ENCODE measurements around the gene ZNF334.
A peak's percentile ranks its signal among the peaks of the same experiment; 100 is the strongest.

ZNF334 gene

GRCh38 chr20:46512943-46513844, at the start of gene ZNF334:
ZNF334 (minus strand) TSS chr20:46513559; CDS start chr20:46512102, 1,457 bp downstream.
- no peak for DNase-seq (ENCODE audit: low read depth in 2 of 2)

GRCh38 chr20:46562373-46563169, 49.2 kb upstream of the ZNF334 start:
- DNase-seq (ENCODE audit: low read depth in 2 of 2), result peak; percentile 30 to 39

DNA sequence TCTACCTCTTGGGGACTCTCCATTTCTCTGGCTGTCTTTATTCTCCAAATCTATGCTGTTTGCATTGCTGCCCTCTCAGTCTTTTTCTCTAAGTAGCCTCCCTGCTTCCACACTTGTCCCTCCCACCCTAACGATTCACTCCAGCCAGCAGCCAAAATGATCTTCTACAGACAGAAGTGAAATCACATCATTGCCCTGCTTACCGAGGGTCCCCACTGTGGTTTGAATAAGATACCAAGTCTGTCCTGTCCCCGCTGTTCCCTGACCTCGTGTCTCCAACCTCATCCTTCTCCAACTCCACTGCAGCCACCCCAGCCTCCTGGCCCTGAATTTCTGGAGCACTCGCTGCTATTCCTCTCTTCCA, 48.6 kb upstream of the ZNF334 start:
- DNase-seq (ENCODE audit: low read depth in 2 of 2), result no peak

DNA sequence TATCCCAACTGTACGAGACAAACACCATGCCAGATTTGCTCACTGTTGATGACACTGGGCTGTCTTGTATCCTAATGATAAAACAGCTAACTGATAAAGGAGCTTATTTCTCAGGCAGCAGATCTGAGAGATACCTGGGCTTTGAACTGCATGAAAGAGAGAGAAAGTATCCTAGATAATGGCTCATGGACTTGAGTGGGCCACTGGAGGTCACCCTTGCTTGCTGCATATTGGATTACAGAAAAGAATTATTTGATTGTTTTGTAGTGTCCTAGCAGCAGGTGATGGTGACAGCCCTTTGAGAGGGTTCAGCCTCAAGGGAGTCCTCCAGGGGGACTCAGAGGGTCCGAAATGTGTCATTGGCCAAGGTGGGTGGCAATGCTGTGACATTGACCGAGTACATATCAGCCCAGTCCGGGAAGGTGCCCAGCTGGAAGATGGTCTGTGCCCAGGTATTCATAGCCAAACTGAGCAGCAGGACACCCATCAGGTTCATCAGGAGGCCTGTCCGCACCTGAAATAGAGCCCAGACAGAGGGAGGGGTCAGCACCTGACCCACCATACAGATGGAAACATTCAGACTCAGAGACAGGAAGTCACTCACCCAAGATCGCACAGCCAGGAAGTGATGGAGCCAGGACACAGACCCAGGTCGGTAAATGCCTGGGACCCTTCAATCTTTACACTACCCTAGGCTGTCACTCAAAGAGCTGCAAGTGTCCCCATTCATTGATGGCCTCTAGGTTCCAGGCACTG, 46.5 kb upstream of the ZNF334 start:
- DNase-seq (ENCODE audit: low read depth in 2 of 2), result no peak

DNA sequence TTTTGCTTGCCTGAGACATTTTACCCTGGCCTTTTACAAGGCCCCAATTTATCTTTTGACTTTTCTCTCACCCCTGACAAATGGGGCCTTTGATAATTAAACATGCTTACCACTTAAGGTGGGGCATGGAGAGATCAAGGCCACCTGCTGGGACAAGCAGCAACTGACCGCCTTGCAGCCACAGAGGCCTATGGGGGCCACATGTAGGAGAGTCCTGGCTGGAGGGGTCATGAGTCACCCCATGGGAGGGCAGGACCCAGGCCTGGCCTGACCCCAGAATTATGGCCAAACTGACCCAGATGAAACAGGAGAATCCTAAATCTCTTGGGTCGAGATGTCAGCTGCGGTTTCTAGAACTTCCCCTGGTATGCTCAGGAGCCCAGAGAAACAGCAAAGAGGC, 45.6 kb upstream of the ZNF334 start:
- no peak for DNase-seq (ENCODE audit: low read depth in 2 of 2)

DNA sequence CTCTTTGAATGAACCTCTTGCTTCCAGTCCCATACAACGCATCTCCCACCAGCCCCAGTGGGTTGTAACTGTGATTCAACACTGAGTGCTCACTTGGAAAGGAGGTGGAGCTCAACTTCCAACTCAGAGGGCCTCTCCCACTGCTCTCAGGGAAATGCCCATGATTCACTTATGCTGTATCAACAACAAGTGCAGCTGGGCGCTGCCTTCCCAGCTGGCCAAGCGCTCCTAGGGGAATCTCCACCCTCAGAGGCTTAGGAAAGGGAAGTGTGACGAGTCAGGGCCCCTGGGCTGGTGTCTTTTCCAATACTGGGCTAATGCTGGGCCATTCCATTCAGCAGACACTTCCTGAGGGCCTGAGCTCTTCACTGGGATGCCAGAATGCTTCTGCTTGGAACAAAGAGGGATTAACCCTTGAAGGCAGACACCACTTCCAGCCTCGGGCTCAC, 45.2 kb upstream of the ZNF334 start:
- no peak for DNase-seq (ENCODE audit: low read depth in 2 of 2)

- no peak for DNase-seq (ENCODE audit: low read depth in 2 of 2)
Observed at GRCh38 chr20:46557231-46557956, 44.0 kb upstream of the ZNF334 start.

DNA sequence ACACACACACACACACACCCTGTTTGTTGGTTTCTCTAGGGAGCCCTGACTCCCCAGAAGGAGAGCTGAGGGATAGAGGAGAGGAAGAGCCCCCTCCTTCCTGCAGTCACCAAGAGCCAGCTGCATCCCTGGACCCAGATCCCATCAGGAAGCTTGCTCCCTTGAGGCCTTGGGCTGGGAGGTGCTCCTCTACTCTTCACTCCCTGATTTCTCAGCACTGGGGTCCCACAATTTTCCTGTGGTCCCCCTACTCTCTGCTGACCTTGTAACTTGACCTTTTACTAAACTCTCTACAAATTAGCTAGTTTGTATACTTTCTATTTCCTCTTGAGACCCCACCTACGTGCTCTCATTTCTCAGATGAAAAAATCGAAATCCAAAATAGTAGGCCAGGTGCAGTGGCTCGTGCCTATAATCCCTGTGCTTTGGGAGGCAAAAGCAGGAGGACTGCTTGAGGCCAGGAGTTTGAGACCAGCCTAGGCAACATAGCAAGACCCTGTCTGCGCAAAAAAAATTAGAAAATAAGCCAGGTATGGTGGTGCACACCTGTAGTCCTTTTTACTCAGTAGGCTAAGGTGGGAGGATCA, 42.1 kb upstream of the ZNF334 start:
- no peak for DNase-seq (ENCODE audit: low read depth in 2 of 2)

DNA sequence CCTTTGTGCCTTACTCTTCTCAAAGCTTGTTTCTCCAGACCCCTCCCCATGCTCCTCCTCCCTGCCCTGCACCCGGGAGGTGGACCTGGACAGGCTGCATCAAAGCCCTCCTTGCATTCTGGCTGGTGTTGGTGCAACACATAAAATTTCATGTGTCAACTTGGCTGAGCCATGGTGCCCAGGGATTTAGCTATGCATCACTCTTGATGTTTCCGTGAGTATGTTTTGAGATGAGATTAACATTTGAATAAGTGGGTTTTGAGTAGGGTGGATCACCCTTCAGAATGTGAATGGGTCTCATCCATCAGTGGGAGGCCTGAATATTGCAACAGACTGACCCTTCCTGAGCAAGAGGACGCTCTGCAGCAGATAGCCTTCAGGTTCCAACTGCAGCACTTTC, 41.5 kb upstream of the ZNF334 start:
- DNase-seq (ENCODE audit: low read depth in 2 of 2), result no peak

GRCh38 chr20:46553926-46554325, 40.6 kb upstream of the ZNF334 start:
- DNase-seq (ENCODE audit: low read depth in 2 of 2), result no peak

DNA sequence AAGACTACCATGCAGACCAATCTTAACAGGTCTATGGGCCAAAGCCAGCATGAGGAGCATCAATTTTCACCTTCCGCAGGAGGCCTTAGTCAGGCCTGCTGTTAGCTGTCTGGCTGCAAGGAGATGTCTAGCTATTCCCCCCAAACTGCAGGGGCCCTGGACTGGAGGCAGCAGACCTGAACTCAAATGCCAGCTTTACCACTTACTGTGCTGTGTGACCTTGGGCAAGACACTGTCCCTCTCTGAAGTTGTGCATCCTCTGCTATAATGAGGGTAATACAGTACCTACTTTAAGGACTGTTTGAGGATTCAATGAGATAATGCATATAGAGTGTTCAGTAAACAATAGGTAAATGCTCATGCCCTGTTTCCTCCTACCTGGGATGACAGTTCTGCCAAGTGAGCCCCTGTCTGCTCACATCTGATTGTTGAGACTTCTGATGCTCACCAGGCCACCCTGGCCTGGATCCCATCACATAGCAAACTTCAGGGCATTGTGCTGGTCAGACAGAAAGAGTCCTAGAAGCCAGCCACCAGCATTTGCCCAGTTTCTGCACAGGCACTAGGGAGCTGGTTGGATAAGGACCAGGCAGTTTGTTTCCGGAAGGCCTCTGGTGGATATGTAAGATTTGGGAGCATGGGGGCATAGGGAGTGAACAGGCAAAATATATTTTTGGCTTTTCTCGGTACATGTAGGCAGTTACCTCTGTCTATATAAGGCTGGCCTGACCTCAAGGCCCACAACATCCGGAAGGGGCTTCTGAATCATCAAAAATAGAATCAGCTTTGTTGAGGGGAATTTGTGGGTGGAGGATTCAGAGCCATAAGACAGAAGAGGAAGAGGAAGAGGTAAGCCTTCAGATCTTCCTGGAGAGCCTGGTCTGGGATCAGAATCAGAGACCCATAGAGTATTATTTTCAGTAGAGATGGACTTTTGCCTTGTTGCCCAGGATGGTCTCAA, 39.4 kb upstream of the ZNF334 start:
- DNase-seq (ENCODE audit: low read depth in 2 of 2), result peak; percentile 5 to 19

DNA sequence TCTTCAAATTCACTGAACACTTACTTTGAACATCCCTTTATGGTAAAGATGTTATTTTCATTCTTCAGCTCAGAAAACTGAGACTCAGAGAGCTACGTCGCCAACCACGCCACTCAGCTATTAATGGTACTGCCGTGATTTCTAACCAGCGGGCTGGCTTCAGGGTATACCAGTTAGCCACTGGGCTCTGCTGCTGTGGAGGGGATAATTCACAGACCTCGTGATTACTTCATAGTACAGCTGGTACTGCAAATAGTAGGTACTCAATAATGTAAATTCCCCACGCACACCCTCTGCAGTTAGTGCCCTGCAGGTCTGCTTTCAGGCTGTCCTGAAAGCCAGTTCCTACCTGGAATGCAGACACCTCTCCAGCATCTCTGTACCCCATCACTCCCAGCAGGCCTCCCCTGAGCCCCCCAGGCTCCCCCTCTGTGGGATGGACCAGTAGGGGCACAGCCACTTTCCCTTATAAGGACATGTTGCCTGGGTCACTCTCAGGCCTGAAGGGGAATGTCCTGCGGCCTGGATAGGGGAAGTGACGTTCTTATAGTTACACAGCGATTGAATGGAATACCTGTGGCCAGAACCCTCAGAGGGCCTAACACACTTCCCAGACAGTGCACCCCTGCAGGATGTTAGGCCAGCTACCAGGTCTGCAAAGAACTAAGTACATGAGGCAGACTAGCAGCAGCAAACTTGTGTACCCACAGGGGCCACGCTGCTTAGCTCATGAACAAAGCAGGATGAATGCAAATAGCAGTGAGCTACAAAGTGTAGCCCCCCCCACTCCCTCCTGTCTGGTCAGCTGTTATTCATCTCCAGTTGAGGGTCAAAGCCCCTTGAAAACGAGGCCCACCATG, 38.4 kb upstream of the ZNF334 start:
- no peak for DNase-seq (ENCODE audit: low read depth in 2 of 2)

- no peak for DNase-seq (ENCODE audit: low read depth in 2 of 2)
Observed at GRCh38 chr20:46550461-46550860, 37.1 kb upstream of the ZNF334 start, which contains the start of gene OCSTAMP. OCSTAMP (minus strand) TSS chr20:46550654; CDS start chr20:46550560, 94 bp downstream.

DNA sequence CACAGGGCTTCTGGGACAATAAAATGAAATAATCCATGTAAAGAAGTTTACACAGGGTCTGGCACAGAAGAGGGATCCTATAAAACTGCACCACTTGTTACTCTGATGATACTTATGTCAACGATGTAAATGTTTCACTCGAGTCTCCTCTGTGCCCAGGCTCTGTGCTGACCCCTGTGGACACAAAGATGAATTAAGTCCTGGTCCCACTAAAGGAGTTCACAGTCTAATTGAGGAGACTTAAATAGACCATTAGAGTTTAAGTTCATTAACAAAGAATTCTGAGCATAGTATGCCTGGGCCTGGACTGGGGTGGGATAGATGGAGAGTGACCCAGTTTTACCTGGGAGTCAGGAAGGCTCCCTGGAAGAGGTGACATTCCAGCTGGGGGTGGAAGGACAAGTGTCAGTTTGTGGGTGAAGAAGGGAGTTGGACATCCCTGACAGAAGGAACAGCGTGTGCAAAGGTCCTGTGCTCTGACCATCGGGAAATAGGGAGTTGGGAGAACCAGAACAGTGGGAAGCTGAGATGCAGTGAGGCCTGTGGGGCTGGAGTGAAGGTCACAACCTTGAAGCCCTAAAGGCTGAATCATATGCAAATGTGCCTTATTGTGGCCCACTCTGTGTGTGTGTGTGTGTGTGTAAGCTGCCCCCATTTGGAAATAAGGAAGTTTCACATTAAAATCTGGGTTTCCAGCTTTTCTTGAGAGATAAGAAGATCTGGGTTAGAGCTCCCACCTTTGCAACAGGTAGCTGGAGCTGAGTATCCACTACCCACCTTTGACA, 36.0 kb upstream of the ZNF334 start:
- no peak for DNase-seq (ENCODE audit: low read depth in 2 of 2)

- no peak for DNase-seq (ENCODE audit: low read depth in 2 of 2)
Observed at GRCh38 chr20:46548688-46549087, 35.3 kb upstream of the ZNF334 start.

DNA sequence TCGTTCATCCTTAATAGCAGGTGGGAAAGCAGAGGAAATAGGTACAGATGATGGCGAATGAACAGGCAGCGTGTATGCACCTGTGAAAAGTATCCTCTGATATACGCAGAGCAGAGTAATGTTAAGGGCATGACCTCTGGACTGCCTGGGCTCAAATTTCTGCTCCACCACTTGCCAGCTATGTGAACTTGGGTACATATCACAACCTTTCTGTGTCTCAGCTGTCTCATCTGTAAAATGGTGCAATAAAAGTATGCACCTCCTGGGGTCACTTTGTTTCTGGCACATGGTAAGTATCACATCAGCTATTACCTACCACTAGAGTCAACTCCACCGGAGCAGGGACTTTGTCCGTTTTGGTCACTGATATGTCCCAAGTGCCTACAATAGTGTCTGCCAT, 34.6 kb upstream of the ZNF334 start:
- DNase-seq (ENCODE audit: low read depth in 2 of 2), result no peak

- no peak for DNase-seq (ENCODE audit: low read depth in 2 of 2)
Observed at GRCh38 chr20:46546936-46547335, 33.6 kb upstream of the ZNF334 start.

GRCh38 chr20:46546298-46546697, 32.9 kb upstream of the ZNF334 start:
- DNase-seq (ENCODE audit: low read depth in 2 of 2), result no peak

All from activated CD8-positive, alpha-beta memory T cell treated with anti-CD3 and anti-CD28 coated beads for 4 hours (primary cell).